Pancreas (tissue), 10 donors: ENCODE results near the gene DSCAM. TPM values are rescaled to one million over a fixed set of nuclear protein-coding genes. Genes with fewer than 3 reads are reported as not detected.

ENCODE experiments used
- ATAC-seq, 4 donors: fragments of 200-7000 bp; cut with Tn5 transposase; one replicate each; pipeline versions ENCODE4 v1.8.0 to v1.9.1; 2020; ENCODE audit warnings: mild to moderate bottlenecking in 4 of 4, moderate library complexity in 4 of 4
- DNase-seq, 6 donors: peaks; one replicate each; pipeline ENCODE4 v3.0.0-alpha.2; 2020
- FAIRE-seq: peaks from 2 replicates; lab custom pipeline; 2012; peaks lifted over from hg19 to GRCh38; lab: Jason Lieb, UNC
- H3K27ac ChIP-seq, 4 donors: fragments of 200-600 bp; sonication (generic); 1 replicate in 3 of 4; 2 replicates in 1 of 4; pipeline versions ENCODE4 v1.5.0 to v1.8.0; 2020
- H3K27me3 ChIP-seq, 4 donors: fragments of 200-600 bp; one replicate each; pipeline ENCODE4 v1.8.0; 2021
- H3K36me3 ChIP-seq, 3 donors: fragments of 200-600 bp; sonication (generic) in 1 of 3; one replicate each; pipeline versions ENCODE4 v1.5.0 to v1.8.0; 2020 to 2021
- H3K4me1 ChIP-seq, 3 donors: fragments of 200-600 bp; one replicate each; pipeline ENCODE4 v1.8.0; 2021
- H3K4me3 ChIP-seq, 4 donors: fragments of 200-600 bp; sonication (generic) in 2 of 4; one replicate each; pipeline versions ENCODE4 v1.5.0 to v1.8.0; 2020 to 2021
- H3K9me3 ChIP-seq, 4 donors: fragments of 200-600 bp; one replicate each; pipeline ENCODE4 v1.8.0; 2021
- WGBS, 2 donors: extraction: QIAGEN DNeasy Blood & Tissue Kit; methylation state at CpG; one replicate each; pipeline ENCODE4 v1.1.7; 2013; 5-methylcytosine and 5-hydroxymethylcytosine counted together
- intact Hi-C, 3 donors: fragments of 100-400 bp; cut with DNase I; formaldehyde crosslinking; loops; one replicate each; pipeline versions ENCODE4 v1.11.1 to v1.14.2; 2022
- polyA plus RNA-seq, 2 donors: library from polyadenylated mRNA; stranded (reverse); fragments of 200-250 nt; gene quantifications; one replicate each; pipeline ENCODE4 v1.2.3, GENCODE V29; 2013
- total RNA-seq, 6 donors: library from RNA; stranded (reverse); fragmentation: NEBNext Ultra II Directional in 4 of 6; extraction: Animal tissue kit (Norgen Biotek cat#: 25700) in 4 of 6; gene quantifications; one replicate each; pipeline versions ENCODE4 v1.2.1 to v1.2.4, GENCODE V29; 2021 to 2023
- TF ChIP-seq, protein P1 (sequence below), 4 donors: fragments of 200-600 bp; sonication (generic) in 3 of 4; IDR thresholded peaks; one replicate each; pipeline versions ENCODE4 v1.5.0 to v1.8.0; 2021; ENCODE audit warnings: antibody characterized with exemption in 4 of 4
- donor health status: healthy with polysubstance abuse.
- donor health status: DM: no; HTN: no; CAD: no; lungs with moderate emphysema.
- donor health status: DM: no; HTN: no; CAD: no.
- donor health status: control.
- donor health status: control.
- donor health status: Bipolar disorder and iron deficiency.
- donor health status: DM: yes; HTN: yes; CAD: no.
- donor health status: DM: no; HTN: no; CAD: no.
- donor health status: DM: no; HTN: no; CAD: no.
- donor health status: DM: yes; HTN: yes; CAD: no.

Gene DSCAM
- total and polyA plus RNA-seq, 8 donors: 0.05 to 0.77 (median 0.14) TPM

DNA sequence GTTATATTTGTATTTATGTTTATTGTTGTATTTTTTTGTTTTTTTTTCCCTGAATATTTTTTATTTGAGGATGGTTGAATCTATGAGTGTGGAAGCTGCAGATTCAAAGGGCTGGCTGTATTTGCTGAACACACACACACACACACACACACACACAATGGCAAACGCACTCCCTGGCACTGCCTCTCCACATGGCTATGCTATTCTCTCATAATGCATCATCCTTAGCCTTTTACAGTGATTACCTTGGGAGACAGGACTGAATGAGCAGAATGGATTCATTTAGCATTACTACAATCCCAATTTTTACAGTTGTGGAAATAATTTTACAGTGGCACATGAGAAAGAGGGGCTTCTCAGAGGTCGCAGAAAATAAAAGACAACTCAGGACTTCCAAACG, 589.6 kb downstream of the DSCAM start:
- no peaks in the 10 kb centered on the region for H3K36me3 ChIP-seq
- TF ChIP-seq, protein P1, sequence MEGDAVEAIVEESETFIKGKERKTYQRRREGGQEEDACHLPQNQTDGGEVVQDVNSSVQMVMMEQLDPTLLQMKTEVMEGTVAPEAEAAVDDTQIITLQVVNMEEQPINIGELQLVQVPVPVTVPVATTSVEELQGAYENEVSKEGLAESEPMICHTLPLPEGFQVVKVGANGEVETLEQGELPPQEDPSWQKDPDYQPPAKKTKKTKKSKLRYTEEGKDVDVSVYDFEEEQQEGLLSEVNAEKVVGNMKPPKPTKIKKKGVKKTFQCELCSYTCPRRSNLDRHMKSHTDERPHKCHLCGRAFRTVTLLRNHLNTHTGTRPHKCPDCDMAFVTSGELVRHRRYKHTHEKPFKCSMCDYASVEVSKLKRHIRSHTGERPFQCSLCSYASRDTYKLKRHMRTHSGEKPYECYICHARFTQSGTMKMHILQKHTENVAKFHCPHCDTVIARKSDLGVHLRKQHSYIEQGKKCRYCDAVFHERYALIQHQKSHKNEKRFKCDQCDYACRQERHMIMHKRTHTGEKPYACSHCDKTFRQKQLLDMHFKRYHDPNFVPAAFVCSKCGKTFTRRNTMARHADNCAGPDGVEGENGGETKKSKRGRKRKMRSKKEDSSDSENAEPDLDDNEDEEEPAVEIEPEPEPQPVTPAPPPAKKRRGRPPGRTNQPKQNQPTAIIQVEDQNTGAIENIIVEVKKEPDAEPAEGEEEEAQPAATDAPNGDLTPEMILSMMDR (IDR thresholded peaks at IDR 0.05): no peak
- H3K4me1 ChIP-seq: no peaks in the 10 kb centered on the region
- H3K27me3 ChIP-seq: no peaks in the 10 kb centered on the region
- H3K9me3 ChIP-seq: no peaks in the 10 kb centered on the region
- ATAC-seq (no peak), DNase-seq (no peak), FAIRE-seq (no peak)
- no peak overlapping the region for H3K4me3 ChIP-seq
- WGBS, 2 donors: 50 to 68% methylated on average over 3 of the region's 3 CpGs
- no peak overlapping the region for H3K27ac ChIP-seq
- intact Hi-C loops: no loop called here

DNA sequence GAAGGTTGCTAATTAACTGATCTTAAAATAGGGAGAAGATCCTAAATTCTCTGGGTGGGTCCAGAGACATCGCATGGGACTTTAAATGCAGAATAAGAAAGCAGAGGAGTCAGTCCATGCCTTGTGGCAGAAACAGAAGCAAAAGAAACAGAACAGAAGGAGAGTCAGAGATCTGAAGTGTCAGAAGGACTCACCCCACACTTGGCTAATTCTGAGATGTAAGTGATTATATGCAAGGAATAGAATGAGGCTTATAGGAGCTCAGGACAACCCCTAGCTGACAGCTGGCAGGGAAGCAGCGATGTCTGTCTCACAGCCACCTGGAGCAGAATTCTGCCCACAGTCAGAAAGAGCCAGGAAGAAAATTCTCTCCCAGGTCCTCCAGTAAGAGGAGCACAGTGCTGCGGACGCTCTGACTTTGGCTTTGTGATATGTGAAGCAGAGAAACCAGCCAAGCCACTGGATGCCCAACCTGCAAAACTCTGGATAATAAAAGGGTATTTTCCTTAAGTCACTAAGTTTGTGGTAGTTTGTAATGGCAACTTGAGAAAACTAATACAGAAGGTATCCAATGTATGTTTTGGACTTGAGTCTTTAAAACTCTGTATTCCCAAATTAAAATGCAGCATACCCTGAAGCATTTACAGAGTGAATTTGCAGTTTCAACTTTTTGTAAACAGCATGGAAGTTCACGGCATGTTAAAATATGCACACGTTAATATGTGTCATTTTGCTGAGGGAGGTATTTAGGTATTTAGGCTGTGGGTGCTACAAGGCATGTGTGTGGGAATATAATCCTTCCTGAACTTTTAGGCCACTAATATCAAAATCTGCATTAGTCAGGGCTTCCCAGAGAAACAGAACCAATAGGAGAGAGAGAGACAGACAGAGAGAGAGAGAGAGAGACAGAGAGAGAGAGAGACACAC, 591.2 kb downstream of the DSCAM start:
- no peak for FAIRE-seq
- intact Hi-C loops: no loop called here
- DNase-seq: no peak

DNA sequence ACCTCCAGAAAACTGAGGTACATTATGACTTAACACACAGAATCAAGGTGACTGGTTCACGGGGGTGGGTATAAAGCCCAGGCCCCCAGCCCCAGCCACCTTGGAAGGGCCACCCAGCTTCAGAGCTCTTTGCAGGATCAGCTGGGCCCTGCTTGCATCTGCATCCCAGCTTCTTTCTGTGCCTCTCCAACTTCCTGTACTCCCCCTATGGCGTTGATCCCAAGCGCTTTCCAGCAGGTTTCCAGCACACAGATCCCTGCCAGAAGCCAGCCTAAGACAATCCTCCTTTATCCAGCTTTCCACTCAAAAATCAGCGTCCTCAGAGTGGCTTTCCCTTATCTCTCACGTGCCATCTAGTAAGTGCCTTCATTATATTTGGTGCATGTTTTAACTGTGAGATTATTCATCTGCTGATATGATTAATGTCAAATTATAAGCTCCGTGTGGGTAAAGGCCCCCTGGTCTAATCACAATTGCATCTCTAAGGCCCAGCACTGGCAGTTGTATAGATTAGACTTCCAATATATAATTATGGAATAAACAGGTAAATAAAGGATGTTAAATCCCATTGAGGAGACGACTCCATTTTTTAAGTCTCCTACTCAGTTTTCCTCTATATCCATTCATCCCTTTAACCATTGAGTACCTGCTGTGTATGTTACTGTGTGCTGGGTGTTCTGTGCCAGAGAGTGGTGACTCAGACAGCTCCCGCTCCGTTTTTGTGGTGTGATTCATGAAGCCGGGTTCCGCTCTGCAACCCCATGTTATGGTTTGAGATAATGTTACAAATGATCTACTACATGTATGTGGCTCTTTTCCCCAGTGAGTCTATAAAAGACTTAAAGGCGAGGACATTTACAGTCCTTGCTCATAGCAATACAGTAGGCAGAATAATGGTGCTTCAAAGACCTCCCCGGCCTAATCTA, 592.2 kb downstream of the DSCAM start:
- TF ChIP-seq, protein P1 (IDR thresholded peaks at IDR 0.05): no peak
- ATAC-seq (no peak), DNase-seq (no peak), FAIRE-seq (no peak)
- Histone ChIP-seq H3K9me3 (no peaks in the 10 kb centered on the region), H3K36me3 (no peaks in the 10 kb centered on the region), H3K4me3 (no peak overlapping the region), H3K27me3 (no peaks in the 10 kb centered on the region), H3K27ac (no peak overlapping the region), H3K4me1 (no peaks in the 10 kb centered on the region)
- WGBS, 2 donors: 52 to 62% methylated on average over 13 of the region's 13 CpGs
- intact Hi-C loops: no loop called here

More for the DNA sequence above, 591.2 kb downstream of the DSCAM start:
- Histone ChIP-seq H3K4me1 (no peaks in the 10 kb centered on the region), H3K27me3 (no peaks in the 10 kb centered on the region), H3K27ac (no peak overlapping the region), H3K4me3 (no peak overlapping the region), H3K36me3 (no peaks in the 10 kb centered on the region), H3K9me3 (no peaks in the 10 kb centered on the region)
- TF ChIP-seq, protein P1 (IDR thresholded peaks at IDR 0.05): no peak
- 63 to 67% methylated on average over 6 of the region's 6 CpGs for WGBS, 2 donors
- ATAC-seq: no peak

DNA sequence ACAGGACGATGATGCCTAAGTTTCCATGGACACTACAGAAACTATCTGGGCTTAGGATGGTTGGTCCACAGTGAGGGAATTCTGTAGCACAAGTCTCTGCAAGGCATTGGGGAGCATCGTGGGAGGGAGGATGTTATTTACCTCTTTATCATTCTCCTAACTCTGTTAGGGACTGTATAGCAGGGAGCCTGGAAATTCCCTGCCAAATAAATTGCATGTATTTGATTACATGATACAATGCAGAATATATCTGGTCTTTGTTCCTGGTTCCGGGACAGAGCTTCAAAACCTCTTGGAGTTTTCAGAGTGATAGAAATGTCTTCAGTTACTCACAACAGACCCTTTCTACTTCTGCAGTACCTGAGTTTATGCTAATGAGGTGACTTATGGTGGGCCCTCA, 593.8 kb downstream of the DSCAM start:
- no peaks in the 10 kb centered on the region for H3K9me3 ChIP-seq
- FAIRE-seq: no peak
- 52 to 61% methylated on average over 3 of the region's 3 CpGs for WGBS, 2 donors
- ATAC-seq: no peak
- no peaks in the 10 kb centered on the region for H3K27me3 ChIP-seq
- H3K27ac ChIP-seq: no peak overlapping the region
- TF ChIP-seq, protein P1 (IDR thresholded peaks at IDR 0.05): no peak
- H3K4me1 ChIP-seq: no peaks in the 10 kb centered on the region
- H3K4me3 ChIP-seq: no peak overlapping the region
- no peaks in the 10 kb centered on the region for H3K36me3 ChIP-seq
- DNase-seq: no peak
- intact Hi-C loops: no loop called here
